Thyroid gland (tissue), 4 donors: ENCODE results near the gene CDC42BPG. TPM values are rescaled to one million over a fixed set of nuclear protein-coding genes. Genes with fewer than 3 reads are reported as not detected.

ENCODE experiments used
- DNase-seq, 2 donors: peaks; one replicate each; pipeline ENCODE4 v3.0.0-alpha.2; 2019
- H3K27ac ChIP-seq, 3 donors: fragments of 200-600 bp; sonication (generic); 1 replicate in 2 of 3; 2 replicates in 1 of 3; pipeline ENCODE4 v1.5.1; 2016 to 2019; ENCODE audit warnings: mild to moderate bottlenecking in 1 of 3, moderate library complexity in 1 of 3
- H3K27me3 ChIP-seq: fragments of 200-600 bp; sonication (generic); one replicate; pipeline ENCODE4 v1.5.1; 2019
- H3K36me3 ChIP-seq, 2 donors: fragments of 200-600 bp; sonication (generic); one replicate each; pipeline ENCODE4 v1.5.1; 2016 to 2019
- H3K4me1 ChIP-seq, 2 donors: fragments of 200-600 bp; sonication (generic); one replicate each; pipeline ENCODE4 v1.5.1; 2017 to 2019
- H3K4me3 ChIP-seq, 3 donors: fragments of 200-600 bp; sonication (generic); replicated peaks in 1 of 3; 1 replicate in 2 of 3; 2 replicates in 1 of 3; pipeline ENCODE4 v1.5.1; 2016; ENCODE audit warnings: mild to moderate bottlenecking in 1 of 3
- H3K9me3 ChIP-seq: fragments of 200-600 bp; sonication (generic); one replicate; pipeline ENCODE4 v1.5.1; 2017
- POLR2A ChIP-seq, 2 donors: fragments of 450-650 bp; IDR thresholded peaks; one replicate each; pipeline ENCODE4 v1.6.1; 2017; ENCODE audit warnings: antibody characterized with exemption in 2 of 2, mild to moderate bottlenecking in 2 of 2, moderate library complexity in 1 of 2
- WGBS, 2 donors: methylation state at CpG; one replicate each; pipeline ENCODE4 v1.1.5; 2017; 5-methylcytosine and 5-hydroxymethylcytosine counted together
- intact Hi-C: fragments of 100-400 bp; cut with DNase I; formaldehyde crosslinking; loops from one replicate; pipeline ENCODE4 v1.15.1; 2023
- total RNA-seq, 4 donors: library from RNA; depleted of rRNA; stranded (reverse); fragments of >200 nt; gene quantifications; one replicate each; pipeline ENCODE4 v1.2.3, GENCODE V29; 2016
- TF ChIP-seq, protein P1 (sequence below), 6 experiments: fragments of 200-600 bp in 3 of 6; fragments of 450-650 bp in 3 of 6; sonication (generic) in 3 of 6; IDR thresholded peaks; one replicate each; pipeline ENCODE4 v1.5.1; 2016 to 2019; ENCODE audit warnings: antibody characterized with exemption in 6 of 6, mild to moderate bottlenecking in 2 of 6, inconsistent platforms in 1 of 6, moderate library complexity in 1 of 6

CDC42BPG gene
- total RNA-seq, 4 donors from 2014 or later = 7.8 to 13.9 (median 10.2) TPM

DNA sequence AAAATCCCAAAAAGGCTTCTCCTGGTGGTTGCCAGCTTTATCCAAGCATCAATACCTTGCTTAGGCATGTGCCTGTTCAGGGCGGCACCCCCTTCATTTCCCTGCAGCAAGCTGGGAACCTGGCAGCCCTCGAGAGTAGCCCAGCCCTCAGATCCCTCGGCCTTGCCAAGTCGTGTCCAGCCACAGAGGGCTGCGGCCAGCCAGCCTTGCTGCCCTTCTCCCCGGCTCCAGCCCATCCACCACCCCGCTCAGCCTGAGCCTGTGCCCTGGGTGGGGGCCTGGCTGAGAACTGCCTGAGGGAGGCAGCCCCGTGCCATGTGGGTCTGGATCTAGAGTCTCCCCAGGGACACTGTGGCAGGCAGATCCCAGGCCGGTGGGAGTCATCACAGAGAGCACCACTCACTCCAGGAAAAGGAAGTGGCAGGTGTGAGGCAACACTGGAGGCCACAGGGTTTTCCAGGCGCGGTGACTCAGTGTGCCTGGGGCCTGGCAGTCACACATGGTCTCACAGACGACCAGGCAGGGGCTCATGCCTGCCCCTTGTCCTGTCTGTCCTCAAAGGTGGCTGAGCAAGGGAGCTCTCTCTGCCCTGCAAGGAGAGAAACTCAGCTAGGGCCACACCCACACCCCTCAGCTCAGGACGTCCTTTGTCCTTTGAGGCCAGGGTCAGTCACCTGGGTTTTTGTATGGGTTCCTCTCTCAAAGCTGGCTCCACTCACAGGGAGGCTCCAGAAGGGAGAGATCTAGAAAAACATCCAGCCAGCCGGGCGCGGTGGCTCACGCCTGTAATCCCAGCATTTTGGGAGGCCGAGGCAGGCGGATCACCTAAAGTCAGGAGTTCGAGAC lies 12.2 kb upstream of the CDC42BPG start:
- TF ChIP-seq, protein P1, sequence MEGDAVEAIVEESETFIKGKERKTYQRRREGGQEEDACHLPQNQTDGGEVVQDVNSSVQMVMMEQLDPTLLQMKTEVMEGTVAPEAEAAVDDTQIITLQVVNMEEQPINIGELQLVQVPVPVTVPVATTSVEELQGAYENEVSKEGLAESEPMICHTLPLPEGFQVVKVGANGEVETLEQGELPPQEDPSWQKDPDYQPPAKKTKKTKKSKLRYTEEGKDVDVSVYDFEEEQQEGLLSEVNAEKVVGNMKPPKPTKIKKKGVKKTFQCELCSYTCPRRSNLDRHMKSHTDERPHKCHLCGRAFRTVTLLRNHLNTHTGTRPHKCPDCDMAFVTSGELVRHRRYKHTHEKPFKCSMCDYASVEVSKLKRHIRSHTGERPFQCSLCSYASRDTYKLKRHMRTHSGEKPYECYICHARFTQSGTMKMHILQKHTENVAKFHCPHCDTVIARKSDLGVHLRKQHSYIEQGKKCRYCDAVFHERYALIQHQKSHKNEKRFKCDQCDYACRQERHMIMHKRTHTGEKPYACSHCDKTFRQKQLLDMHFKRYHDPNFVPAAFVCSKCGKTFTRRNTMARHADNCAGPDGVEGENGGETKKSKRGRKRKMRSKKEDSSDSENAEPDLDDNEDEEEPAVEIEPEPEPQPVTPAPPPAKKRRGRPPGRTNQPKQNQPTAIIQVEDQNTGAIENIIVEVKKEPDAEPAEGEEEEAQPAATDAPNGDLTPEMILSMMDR (IDR thresholded peaks at IDR 0.05) = no peak
- TF ChIP-seq POLR2A (IDR thresholded peaks at IDR 0.05) = no peak
- Histone ChIP-seq H3K27me3 (no peaks in the 10 kb centered on the region), H3K4me3 (no peak overlapping the region), H3K36me3 (peaks cover 18 to 30% of the 10 kb centered on the region in 2 donors), H3K4me1 (peaks cover 4 to 36% of the 10 kb centered on the region in 2 donors), H3K27ac (peak overlapping the region in 2 of 3 donors; percentile 26 to 56), H3K9me3 (no peaks in the 10 kb centered on the region)
- WGBS, 2 donors = 91 to 95% methylated on average over 11 to 14 of the region's 20 CpGs
- peak; percentile 27 to 34 for DNase-seq
- intact Hi-C loops = no loop called here

- Histone ChIP-seq H3K4me3 (no peak overlapping the region), H3K27me3 (no peaks in the 10 kb centered on the region), H3K9me3 (no peaks in the 10 kb centered on the region), H3K36me3 (peaks cover 18 to 30% of the 10 kb centered on the region in 2 donors), H3K4me1 (peaks cover 4 to 36% of the 10 kb centered on the region in 2 donors), H3K27ac (peak overlapping the region; percentile 5 to 64 (median 43))
- TF ChIP-seq, protein P1 (IDR thresholded peaks at IDR 0.05) = no peak
- no peak for TF ChIP-seq POLR2A (IDR thresholded peaks at IDR 0.05)
- intact Hi-C loops = no loop called here
- no peak for DNase-seq
- 84 to 88% methylated on average over 16 to 22 of the region's 22 CpGs for WGBS, 2 donors
Observed at GRCh38 chr11:64855596-64856304, 11.3 kb upstream of the CDC42BPG start.

DNA sequence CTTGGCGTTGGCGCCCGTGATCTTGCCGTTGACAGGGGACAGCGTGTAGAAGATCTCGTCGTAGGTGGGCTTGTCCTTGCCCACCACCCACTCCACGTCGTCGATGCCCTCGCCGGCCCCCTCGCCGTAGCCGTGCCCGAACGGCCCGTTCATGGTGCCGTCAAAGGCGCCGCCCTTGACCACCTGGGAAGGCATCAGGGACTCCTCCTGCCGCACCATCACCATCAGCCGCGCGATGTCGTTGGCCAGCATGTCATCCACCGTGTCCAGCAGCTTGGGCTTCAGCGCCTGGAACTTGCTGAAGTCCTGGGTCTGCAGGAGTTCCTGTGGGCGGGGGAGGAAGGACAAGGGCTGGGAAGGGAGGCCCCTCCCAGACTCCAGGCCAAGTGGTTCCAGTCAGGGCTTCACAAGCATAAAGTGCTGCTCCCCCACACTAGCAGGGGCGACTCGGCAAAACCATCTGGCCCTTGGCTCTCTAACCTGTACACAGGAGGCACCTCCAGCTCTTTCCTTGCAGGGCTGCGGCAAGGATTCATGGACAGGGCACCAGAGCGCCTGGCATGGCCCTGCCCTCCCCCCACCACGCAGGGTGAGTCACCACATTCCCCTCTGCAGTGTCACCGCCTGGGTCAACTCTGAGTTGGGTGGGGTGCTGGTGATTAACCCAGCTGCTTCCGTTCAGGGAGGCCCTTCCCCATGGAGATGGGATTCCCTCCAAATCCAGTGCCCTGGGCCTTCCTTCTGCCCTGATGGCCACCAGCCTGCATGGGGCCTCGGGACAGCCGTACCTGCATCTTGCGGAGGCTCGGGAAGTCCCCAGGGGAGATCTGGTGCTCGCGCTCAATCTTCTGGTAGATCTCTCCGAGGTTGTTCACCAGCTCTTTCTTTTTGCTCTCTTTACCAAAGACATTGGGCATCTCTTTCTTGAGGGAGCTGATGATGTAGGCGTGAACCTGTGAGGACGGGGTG lies 10.4 kb upstream of the CDC42BPG start:
- WGBS, 2 donors = 81 to 84% methylated on average over 29 to 45 of the region's 45 CpGs
- Histone ChIP-seq H3K36me3 (peaks cover 17 to 27% of the 10 kb centered on the region in 2 donors), H3K4me3 (no peak overlapping the region), H3K9me3 (no peaks in the 10 kb centered on the region), H3K27me3 (no peaks in the 10 kb centered on the region), H3K4me1 (peaks cover 4 to 36% of the 10 kb centered on the region in 2 donors), H3K27ac (peak overlapping the region; percentile 5 to 64 (median 43))
- intact Hi-C loops = no loop called here
- no peak for TF ChIP-seq POLR2A (IDR thresholded peaks at IDR 0.05)
- TF ChIP-seq, protein P1 (IDR thresholded peaks at IDR 0.05) = no peak
- peak; percentile 47 to 50 for DNase-seq

GRCh38 chr11:64854157-64854533 lies 9.7 kb upstream of the CDC42BPG start:
- intact Hi-C loops = no loop called here
- no peak for DNase-seq
- Histone ChIP-seq H3K9me3 (no peaks in the 10 kb centered on the region), H3K4me3 (no peak overlapping the region), H3K4me1 (peaks cover 4 to 36% of the 10 kb centered on the region in 2 donors), H3K27me3 (no peaks in the 10 kb centered on the region), H3K36me3 (peaks cover 12 to 22% of the 10 kb centered on the region in 2 donors), H3K27ac (peak overlapping the region in 1 of 3 donors; percentile 64)
- 95 to 96% methylated on average over 23 to 25 of the region's 25 CpGs for WGBS, 2 donors
- TF ChIP-seq, protein P1 (IDR thresholded peaks at IDR 0.05) = no peak
- no peak for TF ChIP-seq POLR2A (IDR thresholded peaks at IDR 0.05)
